H1 (cell line): Measurements from ENCODE around the gene CCDC15. TPM values are rescaled to one million over a fixed set of nuclear protein-coding genes. Genes with fewer than 3 reads are reported as not detected.

ENCODE experiments used
- CHD7 ChIP-seq: fragments of 300-600 bp; sonication (generic); IDR thresholded peaks from 2 replicates; pipeline ENCODE4 v1.7.1; 2012; ENCODE audit warnings: low read length, moderate library complexity, mild to moderate bottlenecking, inconsistent platforms; ENCODE audit not compliant: insufficient replicate concordance
- CTCF ChIP-seq, 3 experiments: IDR thresholded peaks; 1 replicate in 2 of 3; 2 replicates in 1 of 3; pipeline versions ENCODE4 v1.5.1 to v1.6.1; 2011; ENCODE audit warnings: low read length in 3 of 3, mild to moderate bottlenecking in 3 of 3, inconsistent platforms in 2 of 3, low read depth in 1 of 3, moderate library complexity in 1 of 3; ENCODE audit not compliant: insufficient read depth in 1 of 3; ENCODE audit errors: control extremely low read depth in 1 of 3
- RAD21 ChIP-seq, 2 experiments: IDR thresholded peaks in 1 of 2; conservative IDR thresholded peaks in 1 of 2; 2 replicates each; pipeline ENCODE4 v1.6.1; 2011; ENCODE audit warnings: low read depth in 2 of 2, low read length in 2 of 2, improper control_type of control experiment in 1 of 2, inconsistent platforms in 1 of 2, mild to moderate bottlenecking in 1 of 2, moderate library complexity in 1 of 2
- SAP30 ChIP-seq: fragments of 300-600 bp; sonication (generic); IDR thresholded peaks from 2 replicates; pipeline ENCODE4 v1.7.1; 2012; ENCODE audit warnings: low read length, moderate library complexity, mild to moderate bottlenecking, inconsistent platforms; ENCODE audit not compliant: insufficient read depth, insufficient replicate concordance
- SP1 ChIP-seq: IDR thresholded peaks from 2 replicates; pipeline ENCODE4 v1.6.1; 2011; ENCODE audit warnings: low read depth, low read length
- TAF1 ChIP-seq: IDR thresholded peaks from 2 replicates; pipeline ENCODE4 v1.6.1; 2011; ENCODE audit warnings: mild to moderate bottlenecking, low read depth, low read length
- TBP ChIP-seq: IDR thresholded peaks from 2 replicates; pipeline ENCODE4 v1.6.1; 2011; ENCODE audit warnings: low read depth, low read length, improper control_type of control experiment
- polyA plus RNA-seq, 7 experiments: library from polyadenylated mRNA; depleted of rRNA in 3 of 7; stranded (reverse) in 5 of 7; unstranded in 2 of 7; fragments of >200 nt in 5 of 7; fragments of 200-250 nt in 2 of 7; gene quantifications; 1 replicate in 5 of 7; 2 replicates in 1 of 7; 4 replicates in 1 of 7; pipeline versions ENCODE4 v1.2.1 to v1.2.3, GENCODE V29; 2011 to 2013; ENCODE audit warnings: missing spikeins in 2 of 7, mixed read lengths in 2 of 7
- total RNA-seq: library from RNA; stranded (reverse); fragmentation: NEBNext Ultra II Directional; extraction: Animal tissue kit (Norgen Biotek cat#: 25700); gene quantifications from 2 replicates; pipeline ENCODE4 v1.2.1, GENCODE V29; 2021

CCDC15 gene
- total and polyA plus RNA-seq, 2 of the 8 experiments (the other 6 are each of a cell fraction or from before 2014, with no cell fraction given) = 1.5 to 3.1 TPM

- TF ChIP-seq CHD7 (no peak), TBP (no peak), SP1 (no peak), CTCF (IDR thresholded peaks at IDR 0.05; ENCODE audit: control extremely low read depth in 1 of 3, insufficient read depth in 1 of 3, low read depth in 1 of 3, low read length in 3 of 3) (peak in 2 of 3 experiments; percentile 1 to 14; a peak in 1 of 4 replicates), RAD21 (IDR thresholded peaks at IDR 0.05 in 1 of 2, conservative IDR thresholded peaks at IDR 0.05 in 1 of 2; ENCODE audit: low read depth in 2 of 2, low read length in 2 of 2) (0 out of 4 replicates have a peak, but pooled peaks of 1 of the 2 experiments have one; percentile 2), SAP30 (no peak), TAF1 (no peak)
Measured at GRCh38 chr11:124934862-124935547, 19.0 kb upstream of the CCDC15 start (continued).
